HG03039 (cell line): Measurements from ENCODE around the gene CCL4L2.
"Not testable (repeated sequence)": the region's sequence is repeated elsewhere in the genome, so short reads cannot be mapped to it uniquely, and the experiment has no call there.

Experiments
- ATAC-seq: cut with Tn5 transposase; IDR thresholded peaks from one replicate; pipeline ENCODE4 v1.9.1; 2021; ENCODE audit warnings: mild to moderate bottlenecking, moderate library complexity; ENCODE audit not compliant: unreplicated experiment

CCL4L2 gene

GRCh38 chr17:36194832-36195433 is 15.9 kb upstream of the CCL4L2 start:
- not testable (repeated sequence) for ATAC-seq

DNA sequence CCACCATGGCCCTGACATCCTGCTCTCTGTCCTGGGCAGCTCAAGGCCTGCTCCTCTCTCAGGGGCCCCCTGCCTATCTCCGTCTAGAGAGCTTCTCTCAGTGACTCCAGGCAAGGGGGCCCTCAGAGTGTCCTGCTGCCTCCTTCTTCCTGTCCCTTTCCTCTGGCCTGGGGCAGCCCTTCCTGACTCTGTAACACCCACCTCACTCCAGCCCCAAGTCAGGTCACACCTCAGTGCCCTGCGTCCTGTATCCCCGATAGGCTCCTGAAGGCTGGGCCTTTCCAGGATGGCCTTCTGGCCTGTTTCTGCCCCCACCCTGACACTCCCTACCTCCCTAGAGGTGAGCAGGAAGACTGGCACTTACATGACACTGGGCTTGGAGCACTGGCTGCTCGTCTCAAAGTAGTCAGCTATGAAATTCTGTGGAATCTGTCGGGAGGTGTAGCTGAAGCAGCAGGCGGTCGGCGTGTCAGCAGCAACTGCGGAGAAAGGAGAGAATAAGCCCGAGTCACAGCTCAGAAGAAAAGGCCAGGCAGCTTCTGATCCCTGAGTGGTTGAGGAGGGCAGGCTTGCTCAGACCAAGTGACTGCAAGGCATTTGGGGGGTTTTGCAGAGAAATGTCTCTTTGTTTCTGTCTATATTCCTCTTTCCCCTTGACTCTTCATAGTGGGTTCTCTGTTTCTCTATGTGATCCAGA is 15.3 kb upstream of the CCL4L2 start:
- ATAC-seq = no peak

DNA sequence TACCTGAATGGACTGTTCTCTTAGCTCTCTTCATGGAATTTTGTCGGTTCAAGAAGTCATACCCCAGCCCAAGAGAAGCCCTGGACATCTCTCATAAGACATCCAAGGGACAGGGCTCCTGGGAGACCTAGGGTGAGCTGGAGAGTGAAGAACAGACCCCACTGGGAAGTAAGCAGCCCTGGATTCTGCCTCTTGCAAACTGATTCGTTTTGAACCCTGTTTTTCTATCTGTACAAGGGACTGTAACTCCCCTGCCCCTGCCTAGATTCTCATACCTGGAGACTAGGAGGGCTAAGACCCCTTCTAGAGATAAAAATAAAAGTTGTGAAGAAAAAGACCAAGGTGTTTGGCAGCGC is 14.8 kb upstream of the CCL4L2 start:
- no peak for ATAC-seq

DNA sequence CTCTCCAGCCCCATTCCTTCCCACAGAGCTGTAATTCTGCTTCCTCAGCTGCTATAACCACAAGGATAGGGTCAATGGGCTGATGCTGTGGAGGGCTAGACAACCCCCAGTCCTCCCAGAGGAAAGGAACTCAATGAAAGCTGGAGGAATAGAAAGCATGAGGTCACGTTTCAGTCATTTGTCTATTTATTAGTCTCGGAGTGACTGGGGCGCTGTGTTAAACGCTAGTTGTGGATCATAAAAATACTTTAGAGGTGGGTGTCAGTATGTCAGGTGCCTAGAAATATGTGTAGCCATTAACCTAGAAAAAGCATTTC is 13.5 kb upstream of the CCL4L2 start:
- no peak for ATAC-seq

DNA sequence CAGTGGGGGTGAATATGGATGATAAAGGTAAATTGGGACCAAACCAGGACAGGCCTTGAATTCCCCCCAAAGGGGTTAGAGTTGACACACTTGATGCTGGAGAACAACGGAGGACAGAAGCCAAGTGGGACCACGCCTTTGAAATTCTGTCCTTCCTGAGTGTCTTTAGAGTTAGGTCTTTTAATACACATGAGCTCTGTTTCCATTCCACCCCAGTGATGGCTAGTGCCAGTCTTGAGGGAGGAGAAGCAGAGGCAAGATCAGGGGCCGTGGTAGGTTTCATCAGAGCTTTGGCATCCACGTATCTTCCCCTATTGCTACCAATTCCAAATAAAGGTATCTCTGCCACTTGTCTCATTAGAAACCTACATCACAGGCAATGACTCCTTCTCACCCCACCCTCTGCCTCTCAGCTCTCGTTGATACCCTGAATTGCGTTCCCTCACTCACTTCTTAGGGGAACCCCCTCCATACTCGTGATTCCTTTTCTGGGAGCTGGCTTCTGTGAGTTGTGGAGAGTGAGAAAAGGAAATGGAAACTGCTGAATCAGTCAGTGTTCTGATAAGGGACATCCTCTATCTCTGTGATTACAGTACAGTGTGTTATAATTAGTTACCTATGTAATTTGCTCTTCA is 11.9 kb upstream of the CCL4L2 start:
- no peak for ATAC-seq

DNA sequence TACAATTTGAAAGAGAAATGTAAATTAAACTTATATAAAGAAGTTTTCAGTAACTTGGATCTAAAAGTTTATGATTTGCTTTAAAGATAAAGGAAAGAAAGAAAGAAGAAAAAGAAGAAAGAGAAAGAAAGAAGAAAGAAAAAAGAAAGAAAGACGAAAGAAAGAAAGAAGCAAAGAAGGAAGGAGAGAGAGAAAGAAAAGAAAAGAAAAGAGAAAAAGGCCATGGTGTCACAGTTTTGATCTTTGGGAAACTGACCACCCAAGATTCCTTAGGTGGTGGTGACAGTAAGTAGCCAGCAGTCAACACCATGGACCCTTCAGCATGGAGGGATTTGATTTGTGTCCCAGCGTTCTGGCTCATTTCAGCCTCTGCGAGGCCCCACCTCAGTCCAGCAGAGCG is 9.8 kb upstream of the CCL4L2 start:
- ATAC-seq = not testable (repeated sequence)

GRCh38 chr17:36201506-36201905 is 9.4 kb upstream of the CCL4L2 start:
- ATAC-seq = not testable (repeated sequence)

DNA sequence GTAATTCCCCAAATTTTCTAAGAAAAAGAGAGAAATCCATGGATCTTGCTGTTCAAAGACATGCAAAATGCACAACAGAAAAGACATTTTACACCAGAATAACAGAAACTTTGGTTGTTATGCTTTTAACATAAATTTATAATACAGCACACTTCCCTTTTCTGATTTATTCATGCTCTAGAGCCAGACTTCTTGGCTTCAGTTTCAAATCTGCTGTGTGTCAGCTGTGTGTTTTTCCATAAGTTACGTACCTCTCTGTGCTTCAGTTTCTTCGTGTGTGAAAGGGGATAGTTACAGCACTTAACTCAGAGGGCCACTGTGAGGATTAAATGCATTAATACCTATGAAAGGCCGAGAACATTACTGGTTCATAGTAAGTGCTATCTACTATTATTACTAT is 7.5 kb upstream of the CCL4L2 start:
- no peak for ATAC-seq

DNA sequence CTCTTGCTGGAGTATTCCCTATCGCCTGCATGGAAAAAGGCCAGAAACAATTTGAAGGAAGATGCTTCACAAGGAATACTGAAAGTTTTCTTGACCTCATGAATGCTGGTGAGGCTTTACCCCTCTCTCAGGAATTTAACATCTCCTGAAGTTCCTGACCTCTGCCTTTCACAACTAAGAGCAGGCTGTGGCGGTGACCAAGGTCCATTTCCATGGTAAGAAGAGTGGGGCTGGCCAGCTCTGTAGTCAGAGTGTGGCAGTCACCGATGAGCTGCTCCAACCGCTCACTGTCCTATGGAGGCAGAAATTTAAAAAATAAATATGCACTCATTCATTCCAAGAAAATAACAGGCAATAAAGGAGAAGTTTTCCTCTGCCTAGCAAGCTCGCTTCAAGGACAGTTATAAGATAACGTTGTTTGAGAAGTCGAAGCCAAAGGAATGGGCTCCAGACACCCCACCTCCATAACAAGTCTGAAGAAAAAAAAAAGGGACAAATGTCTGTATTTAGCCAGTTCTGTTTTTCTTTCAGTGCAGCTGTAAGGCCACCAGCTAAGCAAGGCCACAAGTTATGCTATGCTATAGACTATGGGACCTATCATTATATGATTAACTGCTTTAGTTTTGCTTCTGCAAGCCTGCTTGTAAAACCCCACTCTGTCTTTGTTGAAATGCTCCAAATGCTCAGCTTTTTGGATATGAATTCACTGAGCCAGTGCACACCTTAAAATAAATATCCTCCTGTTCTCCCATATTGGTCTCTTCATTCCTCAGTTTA is 6.0 kb upstream of the CCL4L2 start:
- no peak for ATAC-seq

DNA sequence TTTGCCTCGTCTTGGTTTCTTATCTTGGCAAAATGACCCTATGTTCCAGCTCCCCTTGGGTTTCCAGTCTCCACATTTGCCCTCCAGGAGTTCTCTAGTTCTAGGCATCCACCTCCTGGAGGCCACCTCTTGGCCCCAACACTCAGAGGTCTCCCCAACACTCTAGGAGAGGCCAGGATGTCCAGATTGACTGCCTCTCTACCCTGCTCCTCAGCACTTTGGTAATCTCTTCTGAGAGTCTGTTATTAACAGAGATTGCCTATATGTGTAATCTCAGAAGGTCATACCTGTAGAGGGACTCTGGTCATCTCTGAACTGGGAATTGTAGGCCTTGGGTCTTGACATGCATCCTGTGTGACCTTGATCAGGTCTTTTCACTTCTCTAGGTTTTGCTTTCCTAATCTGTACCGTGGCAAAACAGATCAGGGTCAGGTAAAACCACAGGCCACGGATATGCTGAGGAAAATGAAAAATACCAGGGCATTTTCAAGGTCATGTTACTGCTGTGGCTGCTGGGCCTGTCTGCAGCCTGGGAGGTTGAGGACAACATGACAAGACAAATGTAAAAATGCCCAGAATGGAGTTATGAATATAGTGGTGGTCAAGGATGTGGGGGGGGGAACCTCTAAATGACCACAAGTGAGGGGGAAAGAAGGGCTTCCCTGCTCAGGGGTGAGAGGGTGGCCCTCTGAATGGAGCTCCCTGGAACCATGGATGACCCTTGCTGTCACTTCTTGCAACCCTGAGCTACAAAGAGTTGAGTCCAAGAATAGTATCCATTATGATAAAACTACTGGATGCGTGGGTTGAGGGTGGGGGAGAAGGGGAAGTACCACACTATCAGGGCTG is 5.0 kb upstream of the CCL4L2 start:
- ATAC-seq = no peak

DNA sequence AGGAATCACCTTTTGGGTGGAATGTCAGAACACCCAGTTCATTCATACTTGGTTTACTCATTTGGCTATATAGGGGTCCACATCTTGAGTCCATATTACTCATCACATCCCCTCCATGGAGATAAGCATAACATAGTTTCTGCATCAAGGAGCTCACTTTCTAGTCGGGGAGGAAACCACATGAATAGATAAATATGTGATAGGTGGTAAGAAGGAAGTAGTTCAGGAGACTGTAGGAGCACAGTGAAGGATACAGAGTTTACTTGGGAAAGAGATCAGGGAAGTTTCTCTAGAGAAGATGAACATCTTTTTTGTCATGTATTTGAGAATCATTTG is 4.4 kb upstream of the CCL4L2 start:
- not testable (repeated sequence) for ATAC-seq

DNA sequence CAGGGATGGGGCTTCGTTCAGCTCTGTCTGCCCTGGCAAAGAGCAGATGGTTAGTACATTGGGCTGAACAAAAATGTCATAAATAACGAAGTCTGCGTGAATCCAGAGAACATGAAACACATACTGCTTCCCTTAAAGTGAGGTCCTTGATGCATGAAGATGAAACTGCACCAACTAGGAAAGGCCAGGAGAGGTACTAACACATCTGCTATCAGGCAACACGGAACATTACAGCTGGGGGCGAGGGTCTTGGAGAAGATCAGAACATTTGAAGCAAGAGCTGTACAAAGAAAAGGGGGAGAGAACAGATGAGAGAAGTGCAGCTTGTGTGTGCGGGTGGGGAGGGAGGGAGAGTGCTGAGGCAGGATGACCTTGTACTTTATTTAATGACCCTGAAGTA is 3.5 kb upstream of the CCL4L2 start:
- not testable (repeated sequence) for ATAC-seq

DNA sequence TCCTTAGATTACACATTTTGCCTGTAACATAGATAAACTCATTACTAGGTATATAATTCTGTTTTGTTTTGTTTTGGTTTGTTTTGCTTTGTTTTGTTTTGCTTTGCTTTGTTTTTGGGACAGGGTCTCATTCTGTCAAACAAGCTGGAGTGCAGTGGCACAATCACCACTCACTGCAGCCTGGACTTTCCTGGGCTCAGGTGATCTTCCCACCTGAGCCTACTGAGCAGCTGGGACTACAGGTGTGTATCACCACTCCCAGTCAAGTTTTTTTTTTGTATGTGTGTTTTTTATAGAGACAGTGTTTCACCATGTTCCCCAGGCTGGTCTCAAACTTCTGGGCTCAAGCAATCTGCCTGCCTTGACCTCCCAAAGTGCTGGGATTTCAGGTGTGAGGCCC is 1.3 kb upstream of the CCL4L2 start:
- no peak for ATAC-seq

- not testable (repeated sequence) for ATAC-seq
These were observed 815 bp downstream of the CCL4L2 start for GRCh38 chr17:36211484-36212271.

DNA sequence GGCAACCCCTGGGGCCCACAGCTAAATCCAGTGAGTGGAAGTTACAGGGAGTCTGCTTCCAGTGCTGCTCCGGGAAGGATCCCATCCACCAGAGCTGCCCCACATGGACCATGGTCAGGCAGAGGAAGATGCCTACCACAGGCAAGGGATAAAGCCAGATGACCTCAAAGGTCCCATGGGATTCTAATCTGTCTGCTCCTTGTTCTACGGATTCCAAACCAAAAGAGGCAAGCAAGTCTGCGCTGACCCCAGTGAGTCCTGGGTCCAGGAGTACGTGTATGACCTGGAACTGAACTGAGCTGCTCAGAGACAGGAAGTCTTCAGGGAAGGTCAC is 1.4 kb downstream of the CCL4L2 start:
- no peak for ATAC-seq

DNA sequence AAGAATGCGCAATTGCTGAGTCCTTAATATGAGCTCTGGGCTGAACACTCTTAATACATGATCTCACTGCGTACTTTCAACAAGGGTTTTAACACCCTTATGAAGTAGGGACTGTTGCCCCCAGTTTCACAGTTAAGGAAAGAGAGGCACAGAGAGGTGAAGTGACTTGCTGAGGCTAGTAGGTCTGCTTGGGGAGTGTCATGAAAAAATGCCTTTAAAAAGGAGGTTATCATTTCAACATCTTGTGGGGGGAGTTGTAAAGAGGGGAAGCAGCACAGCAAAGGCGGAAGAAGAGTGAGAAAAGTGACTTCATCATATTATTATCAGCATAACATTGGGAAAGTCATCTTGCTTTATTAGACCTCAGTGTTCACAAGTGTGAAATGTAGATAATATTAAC is 2.1 kb downstream of the CCL4L2 start:
- ATAC-seq = no peak

DNA sequence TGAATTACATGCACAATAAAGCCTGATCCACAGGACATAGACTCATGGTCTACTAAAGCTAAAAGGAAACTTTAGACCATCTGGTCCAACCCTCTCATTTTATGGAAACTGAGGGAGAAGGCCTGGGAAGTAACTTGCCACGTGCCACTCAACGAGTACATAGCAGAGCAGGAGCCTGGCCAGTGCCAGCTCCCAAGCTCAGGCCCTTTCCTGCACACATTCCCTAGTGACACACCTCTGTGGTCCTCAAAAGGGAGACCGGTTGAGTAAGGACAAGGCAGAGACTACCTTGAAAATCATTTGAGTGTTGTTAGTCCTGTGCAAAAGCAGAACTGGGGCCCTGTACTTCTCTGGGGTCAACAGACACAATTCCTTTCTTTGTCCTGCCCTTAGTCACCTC is 2.8 kb downstream of the CCL4L2 start:
- no peak for ATAC-seq

- no peak for ATAC-seq
These were observed 4.1 kb downstream of the CCL4L2 start for GRCh38 chr17:36214918-36215317.

GRCh38 chr17:36215406-36216308 is 4.8 kb downstream of the CCL4L2 start:
- not testable (repeated sequence) for ATAC-seq
